ENCODE results near the gene CHD6.

DNA sequence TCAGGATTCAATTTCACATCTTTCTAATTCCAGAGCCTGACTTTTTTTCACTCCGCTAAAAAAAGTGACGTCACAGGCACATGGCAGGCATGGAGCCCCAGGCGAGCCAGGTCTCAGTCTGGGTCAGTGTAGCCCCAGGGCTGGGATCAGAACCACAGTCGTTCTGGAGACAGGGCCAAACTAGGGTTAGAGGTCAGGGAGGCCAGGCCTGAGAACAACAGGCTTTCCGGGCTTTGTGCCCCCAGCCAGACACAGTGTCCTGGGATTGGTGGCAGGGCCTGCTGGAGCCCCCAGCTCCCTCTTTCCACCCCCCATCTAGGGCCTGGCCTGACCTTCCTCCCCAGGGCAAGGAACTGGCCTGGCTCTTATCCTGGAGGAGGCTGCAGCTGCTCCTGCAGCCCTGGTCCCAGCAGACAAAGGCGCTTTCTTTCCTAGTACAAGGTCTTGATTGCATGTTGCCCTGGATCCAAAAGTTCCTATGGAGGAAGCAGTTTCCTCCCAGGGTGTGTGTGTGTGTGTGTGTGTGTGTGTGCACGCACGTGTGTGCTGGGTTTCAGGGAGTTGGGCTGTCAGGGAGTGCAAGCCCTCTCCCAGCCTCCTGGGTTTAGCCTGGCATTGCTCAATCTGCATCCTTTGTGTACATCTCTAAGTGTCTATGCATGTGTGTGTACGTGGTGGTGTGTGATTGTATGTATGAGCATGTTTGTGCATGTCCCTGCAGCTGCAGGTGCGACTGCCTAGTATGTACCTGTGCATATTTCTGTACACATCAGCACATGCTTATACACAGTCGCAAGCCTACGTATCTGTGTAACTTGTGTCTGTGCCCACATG lies 225.1 kb downstream of the CHD6 start:
- no peak for TF ChIP-seq POLR2A (IDR thresholded peaks at IDR 0.05)
- TF ChIP-seq, protein P1, sequence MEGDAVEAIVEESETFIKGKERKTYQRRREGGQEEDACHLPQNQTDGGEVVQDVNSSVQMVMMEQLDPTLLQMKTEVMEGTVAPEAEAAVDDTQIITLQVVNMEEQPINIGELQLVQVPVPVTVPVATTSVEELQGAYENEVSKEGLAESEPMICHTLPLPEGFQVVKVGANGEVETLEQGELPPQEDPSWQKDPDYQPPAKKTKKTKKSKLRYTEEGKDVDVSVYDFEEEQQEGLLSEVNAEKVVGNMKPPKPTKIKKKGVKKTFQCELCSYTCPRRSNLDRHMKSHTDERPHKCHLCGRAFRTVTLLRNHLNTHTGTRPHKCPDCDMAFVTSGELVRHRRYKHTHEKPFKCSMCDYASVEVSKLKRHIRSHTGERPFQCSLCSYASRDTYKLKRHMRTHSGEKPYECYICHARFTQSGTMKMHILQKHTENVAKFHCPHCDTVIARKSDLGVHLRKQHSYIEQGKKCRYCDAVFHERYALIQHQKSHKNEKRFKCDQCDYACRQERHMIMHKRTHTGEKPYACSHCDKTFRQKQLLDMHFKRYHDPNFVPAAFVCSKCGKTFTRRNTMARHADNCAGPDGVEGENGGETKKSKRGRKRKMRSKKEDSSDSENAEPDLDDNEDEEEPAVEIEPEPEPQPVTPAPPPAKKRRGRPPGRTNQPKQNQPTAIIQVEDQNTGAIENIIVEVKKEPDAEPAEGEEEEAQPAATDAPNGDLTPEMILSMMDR (IDR thresholded peaks at IDR 0.05) = no peak

All from upper lobe of left lung (tissue), 4 donors.